ENCODE results near the gene C19orf73.
A peak's percentile ranks its signal among the peaks of the same experiment; 100 is the strongest.
"Not testable (repeated sequence)": the region's sequence is repeated elsewhere in the genome, so short reads cannot be mapped to it uniquely, and the experiment has no call there.

C19orf73 gene

DNA sequence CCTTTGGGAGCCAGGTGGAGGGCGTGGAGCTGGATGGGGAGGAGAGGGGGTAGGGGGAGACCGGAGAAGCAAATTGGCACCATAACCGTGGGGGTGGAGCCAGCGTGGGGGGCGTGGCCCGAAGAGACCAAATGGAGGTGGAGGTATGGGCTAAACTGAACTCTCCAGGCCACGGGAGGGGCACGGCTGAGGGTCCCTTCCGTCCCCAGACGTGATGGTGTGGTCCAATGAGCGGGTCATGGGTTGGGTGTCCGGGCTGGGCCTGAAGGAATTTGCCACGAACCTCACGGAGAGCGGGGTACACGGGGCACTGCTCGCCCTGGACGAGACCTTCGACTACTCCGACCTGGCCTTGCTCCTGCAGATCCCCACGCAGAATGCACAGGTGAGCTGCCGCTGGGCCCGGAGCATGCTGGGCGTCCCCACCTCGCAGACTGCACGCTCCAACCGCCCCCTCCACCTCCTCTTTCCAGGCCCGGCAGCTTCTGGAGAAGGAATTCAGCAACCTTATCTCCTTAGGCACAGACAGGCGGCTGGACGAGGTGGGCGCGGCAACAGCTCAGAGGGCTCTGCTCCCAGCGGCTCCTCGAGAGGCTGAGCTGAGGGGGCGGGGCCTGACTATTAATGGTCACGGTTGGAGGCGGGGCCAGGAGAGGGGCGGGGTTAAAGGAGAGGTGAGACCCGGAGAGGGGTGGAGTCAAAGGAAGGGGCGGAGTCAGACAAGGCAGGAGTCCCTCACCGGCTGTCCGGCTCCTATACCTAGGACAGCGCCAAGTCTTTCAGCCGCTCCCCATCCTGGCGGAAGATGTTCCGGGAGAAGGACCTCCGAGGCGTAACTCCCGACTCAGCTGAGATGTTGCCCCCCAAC lies 30.1 kb upstream of the C19orf73 start:
- DNase-seq, result peak; percentile 92

DNA sequence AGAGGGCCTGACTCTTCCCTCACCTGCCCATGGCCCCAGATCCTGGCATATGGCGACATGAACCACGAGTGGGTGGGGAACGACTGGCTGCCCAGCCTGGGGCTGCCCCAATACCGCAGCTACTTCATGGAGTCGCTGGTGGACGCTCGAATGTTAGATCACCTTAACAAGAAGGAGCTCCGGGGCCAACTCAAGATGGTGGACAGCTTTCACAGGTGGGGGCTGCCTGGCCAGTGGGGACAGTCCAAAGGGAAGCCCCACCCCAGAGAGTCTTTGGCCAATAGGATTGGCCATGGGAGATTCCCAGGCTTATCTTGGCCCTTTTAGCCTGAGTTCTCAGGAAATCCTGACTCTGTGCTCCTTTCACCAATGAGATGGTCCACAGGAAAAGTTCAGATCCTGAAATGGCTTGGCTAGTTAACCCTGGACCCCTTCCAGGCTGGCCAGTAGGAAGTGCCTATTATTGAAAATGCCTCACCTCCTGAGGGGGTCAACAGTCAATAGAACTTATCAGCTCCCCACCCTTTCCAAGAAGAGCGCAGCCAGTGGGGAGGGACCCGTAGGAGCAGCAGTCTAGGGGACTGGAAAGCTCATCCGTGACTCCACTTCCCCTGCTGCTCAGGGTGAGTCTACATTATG lies 29.2 kb upstream of the C19orf73 start:
- DNase-seq, result no peak

DNA sequence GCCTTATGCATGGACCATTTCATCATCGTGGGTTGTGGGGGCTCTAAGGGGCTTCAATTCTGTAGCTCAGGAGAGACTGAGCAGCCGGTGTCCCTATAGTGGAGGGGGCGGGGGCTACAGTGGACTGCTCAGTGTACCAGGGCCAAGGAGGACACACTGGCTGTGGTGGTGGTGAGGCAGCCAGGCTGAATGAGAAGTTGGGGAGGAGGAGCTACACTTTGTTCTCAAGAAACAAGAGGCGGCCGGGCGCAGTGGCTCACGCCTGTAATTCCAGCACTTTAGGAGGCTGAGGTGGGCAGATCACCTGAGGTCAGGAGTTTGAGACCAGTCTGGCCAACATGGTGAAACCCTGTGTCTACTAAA lies 27.4 kb upstream of the C19orf73 start:
- not testable (repeated sequence) for DNase-seq

DNA sequence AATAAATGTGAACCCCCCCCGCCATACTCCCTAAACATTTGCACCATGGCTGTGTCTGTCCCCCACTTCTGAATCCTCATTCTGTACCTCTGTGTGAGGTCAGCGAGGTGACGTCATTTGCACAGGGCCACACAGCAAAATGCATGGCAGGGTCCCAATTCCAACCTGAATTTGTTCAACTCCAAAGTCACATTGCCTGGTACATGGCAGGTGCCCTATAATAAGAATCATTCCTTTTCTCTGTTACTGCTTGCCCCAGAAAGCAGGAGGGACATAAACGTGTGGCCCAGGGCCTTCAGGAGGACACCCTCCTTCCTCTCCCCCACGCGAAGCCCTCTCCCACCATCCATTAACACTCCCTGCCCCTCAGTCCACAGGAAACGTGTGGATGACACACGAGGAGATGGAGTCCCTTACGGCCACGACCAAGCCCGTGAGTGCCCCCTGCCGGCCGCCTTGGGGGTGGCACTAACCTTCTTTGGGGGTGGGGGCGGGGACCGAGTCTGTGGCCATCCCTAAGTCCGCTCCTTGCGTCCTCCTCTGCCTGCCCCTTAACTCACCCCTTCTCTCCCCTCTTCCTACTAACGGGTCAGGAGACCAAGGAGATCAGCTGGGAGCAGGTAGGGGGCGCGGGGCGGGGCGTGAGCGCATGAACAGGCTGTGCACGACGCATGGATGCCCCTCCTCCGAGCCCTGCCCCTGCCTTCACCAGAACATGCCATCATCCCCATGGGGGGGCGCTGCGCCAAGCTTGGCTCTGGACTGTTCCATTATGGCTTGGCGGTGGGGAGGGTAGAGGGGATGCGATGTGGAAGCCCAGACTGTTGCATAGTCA lies 26.8 kb upstream of the C19orf73 start:
- DNase-seq, result no peak

DNA sequence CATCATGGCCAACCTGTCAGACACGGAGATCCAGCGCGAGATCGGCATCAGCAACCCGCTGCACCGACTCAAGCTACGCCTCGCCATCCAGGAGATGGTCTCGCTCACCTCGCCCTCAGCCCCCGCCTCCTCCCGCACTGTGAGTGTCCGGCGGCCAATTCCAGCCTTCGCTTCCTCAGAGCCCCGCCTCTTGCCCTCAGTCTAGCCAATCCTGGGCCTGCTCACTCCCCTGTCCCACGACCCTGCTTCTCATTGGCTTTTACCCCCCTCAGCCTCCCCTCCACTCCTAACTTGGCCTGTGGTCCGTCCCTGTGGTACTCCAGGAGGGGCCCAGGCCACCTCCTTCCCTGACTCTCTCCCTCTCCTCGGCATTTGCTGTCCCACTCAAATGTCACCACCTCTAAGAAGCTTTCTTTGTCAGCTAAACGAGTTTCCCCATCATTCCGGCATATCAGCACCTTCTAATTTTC lies 24.0 kb upstream of the C19orf73 start:
- DNase-seq, result no peak

DNA sequence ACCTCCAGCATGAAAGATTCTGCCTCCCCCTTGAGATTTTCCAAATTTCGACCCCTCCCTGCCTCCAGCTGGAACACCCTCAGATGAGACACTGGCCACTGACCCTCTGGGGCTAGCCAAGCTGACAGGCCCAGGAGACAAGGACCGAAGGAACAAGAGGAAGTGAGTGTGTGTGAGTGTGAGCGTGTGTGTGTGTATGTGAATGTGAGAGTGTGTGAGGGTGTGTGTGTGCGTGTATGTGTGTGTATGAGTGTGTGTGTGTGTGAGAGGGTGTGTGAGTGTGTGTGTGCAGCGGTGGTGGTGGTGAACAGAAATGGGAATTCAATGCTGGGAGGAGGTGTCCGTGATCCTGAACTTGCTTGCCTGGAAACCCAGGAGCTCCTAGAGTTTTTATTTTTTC lies 22.4 kb upstream of the C19orf73 start:
- DNase-seq, result no peak

DNA sequence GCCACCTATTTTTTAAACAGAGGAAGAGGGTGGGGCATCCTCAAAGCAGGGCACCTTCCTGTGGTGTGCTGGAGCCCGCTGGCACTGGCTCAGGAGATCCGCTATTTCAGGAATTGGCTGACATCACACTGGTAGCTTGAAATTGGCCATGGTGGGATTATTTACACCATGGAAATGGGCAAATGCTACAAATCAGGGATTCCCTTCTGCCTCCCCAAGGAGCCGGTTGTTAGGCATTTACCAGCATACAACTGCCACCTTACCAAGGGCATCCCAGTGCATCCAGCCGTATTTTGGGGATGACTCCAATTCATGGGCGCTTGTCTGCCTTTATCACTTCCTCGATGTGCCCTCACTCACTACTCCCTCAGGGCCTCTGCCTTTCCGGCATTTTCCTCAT lies 22.0 kb upstream of the C19orf73 start:
- no peak for DNase-seq

DNA sequence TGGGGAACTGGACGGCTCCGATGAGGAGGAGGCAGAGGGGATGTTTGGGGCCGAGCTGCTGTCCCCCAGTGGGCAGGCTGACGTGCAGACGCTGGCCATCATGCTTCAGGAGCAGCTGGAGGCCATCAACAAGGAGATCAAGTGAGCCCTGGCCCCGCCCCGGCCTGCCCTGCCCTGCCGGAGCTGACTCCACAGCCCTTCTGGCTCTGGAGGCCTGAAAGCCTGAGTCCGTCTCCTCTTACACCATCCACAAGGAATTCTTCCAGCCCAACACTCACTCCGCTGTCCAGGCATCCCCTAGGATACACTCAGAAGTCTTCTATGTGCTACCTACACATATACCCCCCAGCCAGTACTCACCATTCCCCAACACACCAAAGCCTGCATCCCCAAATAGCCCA lies 17.8 kb upstream of the C19orf73 start:
- DNase-seq, result no peak

DNA sequence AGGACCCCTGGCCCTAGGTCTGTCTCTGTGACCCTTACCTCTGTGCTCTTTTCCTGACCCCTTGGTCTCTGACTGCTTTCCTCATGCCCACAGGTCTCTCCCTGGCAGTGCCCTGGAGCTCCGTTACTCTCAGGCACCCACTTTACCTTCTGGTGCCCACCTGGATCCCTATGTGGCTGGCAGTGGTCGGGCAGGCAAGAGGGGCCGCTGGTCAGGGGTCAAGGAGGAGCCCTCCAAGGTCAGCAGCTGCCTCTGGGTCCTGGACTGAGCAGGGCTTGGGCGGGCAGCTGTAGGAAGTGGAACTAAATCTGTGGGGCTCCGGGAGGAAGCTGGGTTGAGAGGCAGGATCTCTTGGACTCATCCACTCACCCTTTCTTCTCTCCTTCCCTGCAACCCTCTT lies 16.7 kb upstream of the C19orf73 start:
- DNase-seq, result no peak

DNA sequence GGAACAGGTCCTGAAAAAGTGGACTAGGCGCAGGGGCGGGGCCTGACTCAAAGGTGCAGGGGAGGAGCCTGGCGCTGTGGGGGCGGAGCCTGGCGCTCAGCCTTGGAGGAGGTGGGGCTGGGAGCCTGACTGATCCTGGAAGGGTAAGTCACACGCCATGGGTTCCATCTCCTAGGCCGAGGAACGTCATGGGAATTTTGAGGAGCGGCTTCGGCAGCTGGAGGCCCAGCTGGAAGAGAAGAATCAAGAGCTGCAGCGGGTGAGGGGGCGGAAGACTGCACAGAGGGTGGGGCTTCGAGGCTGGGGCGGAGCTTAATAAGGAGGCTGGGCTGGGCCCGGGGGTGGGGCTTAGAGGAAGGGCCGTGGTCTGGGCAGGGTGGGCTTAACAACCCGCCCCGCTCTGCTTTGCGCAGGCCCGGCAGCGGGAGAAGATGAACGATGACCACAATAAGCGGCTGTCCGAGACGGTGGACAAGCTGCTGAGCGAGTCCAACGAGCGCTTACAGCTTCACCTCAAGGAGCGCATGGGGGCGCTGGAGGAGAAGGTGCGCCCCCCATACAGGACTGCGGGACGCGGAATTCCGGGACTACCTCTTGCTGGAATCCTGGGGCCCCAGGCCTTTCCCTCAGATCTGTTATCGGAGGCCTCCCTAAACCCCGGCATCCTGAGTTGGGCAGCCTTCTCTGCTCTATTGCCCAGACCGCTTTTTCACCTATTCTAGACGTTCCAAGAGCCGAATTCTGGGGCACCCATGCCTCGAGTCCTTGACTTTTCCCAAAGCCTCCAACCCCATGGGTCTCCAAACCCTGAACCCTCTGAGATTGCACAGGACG lies 14.9 kb upstream of the C19orf73 start:
- no peak for DNase-seq

DNA sequence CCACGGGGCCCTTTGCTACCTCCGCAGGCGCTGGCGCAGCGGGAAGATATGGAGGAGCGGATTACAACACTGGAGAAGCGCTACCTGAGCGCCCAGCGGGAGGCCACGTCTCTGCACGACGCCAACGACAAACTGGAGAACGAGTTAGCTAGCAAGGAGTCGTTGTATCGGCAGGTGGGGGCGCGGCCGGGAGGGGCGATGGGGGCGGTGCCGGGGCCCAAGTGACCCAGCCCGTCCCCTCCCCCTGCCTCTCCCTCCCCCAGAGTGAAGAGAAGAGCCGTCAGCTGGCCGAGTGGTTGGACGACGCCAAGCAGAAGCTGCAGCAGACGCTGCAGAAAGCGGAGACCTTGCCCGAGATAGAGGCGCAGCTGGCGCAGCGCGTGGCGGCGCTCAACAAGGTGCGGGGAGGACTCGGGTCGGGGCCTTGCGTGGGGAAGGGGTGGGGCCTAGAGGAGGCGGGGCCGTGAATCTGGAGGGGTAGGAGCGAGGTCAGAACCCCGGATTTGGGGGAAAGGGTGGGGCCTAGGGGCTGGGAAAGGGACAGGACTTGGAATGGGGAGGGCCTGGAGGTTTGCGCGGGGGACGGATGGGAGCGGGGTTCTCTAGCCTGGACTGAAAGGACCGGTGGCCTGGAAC lies 14.1 kb upstream of the C19orf73 start:
- DNase-seq, result no peak

DNA sequence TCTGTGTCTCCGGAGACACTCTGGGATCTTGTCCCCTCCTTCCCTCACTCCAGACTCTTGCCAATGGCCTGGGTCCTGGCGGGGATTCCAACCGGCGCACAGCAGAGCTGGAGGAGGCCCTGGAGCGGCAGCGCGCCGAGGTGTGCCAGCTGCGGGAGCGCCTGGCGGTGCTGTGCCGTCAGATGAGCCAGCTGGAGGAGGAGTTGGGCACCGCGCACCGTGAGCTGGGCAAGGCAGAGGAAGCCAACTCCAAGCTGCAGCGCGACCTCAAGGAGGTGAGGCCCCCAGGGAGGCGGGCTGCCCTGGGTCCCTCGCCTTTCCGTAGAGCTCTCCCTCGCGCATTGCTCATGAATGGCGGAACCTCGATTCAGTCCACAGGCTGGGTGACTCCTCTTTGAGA lies 11.4 kb upstream of the C19orf73 start:
- no peak for DNase-seq

DNA sequence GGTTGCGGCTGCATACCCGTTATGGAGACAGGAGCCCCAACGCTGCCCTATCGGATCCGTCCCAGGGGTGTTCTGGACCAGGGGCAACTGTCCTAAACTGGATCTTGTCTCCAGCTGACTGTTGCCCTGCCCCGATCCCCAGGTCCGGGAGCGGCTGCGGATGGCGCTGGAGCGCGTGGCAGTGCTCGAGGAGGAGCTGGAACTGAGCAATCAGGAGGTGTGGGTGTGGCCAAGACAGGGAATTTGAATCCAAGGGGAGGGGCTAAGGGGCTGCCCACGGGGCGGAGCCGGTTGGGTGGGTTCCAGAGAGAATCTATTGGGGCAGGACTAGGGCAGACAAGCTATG lies 10.3 kb upstream of the C19orf73 start:
- DNase-seq, result no peak

DNA sequence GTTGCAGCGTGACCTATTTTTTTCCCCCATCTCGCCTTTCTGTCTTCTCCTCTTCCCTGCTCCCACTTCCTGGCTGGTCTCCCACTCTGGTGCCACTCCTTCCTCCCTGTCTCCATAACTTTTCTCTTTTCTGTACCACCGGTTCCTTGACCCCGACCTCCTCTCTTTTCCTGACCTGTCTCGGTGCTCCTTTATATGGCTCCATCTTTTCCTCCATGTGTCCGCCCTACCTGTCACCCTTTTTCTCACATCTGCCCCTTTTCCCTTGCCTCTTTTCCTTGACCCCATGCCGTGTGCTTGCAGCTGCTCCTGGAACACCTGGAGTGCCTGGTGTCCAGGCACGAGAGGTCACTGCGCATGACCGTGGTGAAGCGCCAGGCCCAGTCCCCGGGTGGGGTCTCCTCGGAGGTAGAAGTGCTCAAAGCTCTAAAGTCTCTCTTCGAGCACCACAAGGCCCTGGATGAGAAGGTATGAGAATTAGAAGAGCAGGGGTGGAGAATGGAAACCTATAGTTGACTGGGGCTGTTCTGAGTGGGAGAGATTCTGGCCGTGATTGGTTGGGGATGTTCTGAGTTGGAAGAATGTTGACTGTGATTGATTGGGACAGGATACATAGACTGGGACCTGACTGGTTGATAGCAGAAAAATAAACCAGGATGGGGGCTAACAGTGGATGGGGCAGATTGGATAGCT lies 9.7 kb upstream of the C19orf73 start:
- DNase-seq, result no peak

DNA sequence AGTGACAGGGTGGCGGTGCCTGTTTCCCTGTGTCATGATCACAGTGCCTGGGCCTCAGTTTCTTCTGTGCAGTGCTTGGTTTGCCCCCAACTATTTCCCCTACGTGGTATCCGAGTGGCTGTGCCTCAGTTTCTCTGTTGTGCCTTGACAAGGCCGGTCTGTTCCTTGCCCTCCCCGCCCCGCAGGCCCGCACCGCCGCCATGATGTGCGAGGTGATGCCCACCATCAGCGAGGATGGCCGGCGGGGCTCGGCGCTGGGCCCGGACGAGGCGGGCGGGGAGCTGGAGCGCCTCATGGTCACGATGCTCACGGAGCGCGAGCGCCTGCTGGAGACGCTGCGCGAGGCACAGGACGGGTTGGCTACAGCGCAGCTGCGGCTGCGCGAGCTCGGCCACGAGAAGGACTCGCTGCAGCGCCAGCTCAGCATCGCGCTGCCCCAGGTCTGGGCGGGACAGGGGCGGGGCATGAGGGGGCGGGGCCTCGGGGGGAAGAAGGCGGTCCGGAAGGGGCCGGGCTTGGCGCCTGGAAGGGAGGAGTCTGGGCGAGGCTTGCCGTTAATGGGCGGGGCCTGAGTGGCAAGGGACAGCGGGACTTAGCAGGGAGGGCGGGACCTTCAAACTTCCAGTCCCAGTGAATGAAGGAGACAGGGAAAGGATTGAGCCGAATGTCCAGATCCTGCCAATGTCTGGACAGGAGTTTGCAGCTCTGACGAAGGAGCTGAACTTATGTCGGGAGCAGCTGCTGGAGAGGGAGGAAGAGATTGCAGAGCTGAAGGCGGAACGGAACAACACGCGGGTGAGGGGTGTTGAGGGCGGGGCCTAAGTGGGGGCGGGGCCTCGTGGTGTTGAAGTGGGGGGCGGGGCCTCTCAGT lies 9.0 kb upstream of the C19orf73 start:
- DNase-seq, result peak; percentile 85

DNA sequence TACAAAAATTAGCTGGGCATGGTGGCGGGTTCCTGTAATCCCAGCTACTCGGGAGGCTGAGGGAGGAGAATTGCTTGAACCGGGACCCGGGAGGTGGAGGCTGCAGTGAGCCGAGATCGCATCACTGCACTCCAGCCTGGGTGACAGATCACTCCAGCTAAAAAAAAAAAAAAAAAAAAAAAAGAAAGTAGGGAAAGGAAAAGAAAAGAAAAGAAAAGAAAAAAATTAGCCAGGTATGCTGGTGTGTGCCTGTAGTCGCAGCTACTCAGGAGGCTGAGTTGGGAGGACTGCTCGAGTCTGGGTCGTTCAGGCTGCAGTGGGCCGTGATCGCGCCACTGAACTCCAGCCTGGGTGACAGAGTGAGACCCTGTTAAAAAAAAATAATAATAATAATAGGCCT lies 8.3 kb upstream of the C19orf73 start:
- not testable (repeated sequence) for DNase-seq

DNA sequence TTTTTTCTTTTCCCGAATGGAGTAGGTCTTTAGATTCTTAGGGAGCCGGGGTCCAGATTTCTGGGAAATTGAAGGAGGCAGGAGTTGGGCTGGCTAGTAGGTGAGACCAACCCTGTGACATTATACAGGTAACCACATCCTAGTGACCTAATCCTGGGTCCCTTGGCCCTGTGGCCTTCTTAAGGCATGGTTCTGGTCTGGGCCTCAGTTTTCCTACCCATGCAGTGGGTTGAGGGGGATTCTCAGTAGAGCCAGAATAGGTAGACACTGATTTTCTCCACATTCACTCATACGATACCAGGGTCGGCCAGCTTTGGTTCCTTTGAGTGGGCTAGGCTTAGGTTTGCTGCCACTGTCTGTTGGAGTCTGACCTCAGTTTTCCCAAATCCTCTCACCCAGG lies 7.6 kb upstream of the C19orf73 start:
- DNase-seq, result no peak

DNA sequence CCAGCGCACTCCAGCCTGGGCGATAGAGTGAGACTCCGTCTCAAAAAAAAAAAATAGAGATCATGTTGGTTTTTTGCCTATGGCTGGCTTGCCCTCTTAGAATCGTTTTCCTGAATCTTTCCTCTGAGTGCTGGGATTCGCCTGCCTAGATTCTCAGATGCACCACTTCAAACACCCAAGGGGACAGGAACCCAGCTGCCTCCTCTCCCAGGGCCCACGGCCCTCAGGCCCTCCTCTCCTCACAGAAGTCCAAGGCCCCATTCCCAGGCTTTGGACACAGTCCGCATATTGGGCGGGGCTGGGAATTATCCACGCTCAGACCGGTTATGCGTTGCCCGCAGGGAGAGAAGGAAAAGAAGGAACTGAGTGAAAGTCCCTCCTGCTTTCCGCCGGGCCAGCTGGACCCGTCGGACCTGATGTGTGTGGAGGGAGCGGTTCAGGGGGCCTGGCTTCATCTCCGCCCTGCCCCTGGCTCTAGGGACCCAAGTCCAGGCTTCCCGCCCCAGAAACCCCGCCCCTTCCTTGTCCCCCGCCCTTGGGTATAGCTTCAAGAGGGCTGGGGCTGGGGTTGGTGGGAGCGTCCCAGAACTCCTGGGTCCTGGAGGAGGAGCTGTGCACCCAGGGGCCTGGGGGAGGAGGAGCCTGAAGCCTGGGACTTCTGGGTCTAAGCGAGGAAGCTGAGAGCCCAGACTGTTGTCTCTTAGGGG lies 6.2 kb upstream of the C19orf73 start:
- no peak for DNase-seq

DNA sequence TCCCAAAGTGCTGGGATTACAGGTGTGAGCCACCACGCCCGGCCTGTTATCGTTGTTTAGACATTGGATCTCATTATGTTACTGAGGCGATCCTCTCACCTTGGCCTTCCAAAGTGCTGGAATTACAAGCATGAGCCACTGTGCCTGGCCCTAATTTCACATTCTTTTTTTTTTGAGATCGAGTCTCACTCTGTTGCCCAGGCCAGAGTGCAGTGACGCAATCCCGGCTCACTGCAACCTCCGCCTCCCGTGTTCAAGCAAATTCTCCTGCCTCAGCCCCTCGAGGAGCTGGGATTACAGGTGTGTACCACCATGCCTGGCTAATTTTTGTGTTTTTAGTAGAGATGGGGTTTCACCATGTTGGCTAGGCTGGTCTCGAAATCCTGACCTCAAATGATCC lies 4.3 kb upstream of the C19orf73 start:
- DNase-seq, result not testable (repeated sequence)

DNA sequence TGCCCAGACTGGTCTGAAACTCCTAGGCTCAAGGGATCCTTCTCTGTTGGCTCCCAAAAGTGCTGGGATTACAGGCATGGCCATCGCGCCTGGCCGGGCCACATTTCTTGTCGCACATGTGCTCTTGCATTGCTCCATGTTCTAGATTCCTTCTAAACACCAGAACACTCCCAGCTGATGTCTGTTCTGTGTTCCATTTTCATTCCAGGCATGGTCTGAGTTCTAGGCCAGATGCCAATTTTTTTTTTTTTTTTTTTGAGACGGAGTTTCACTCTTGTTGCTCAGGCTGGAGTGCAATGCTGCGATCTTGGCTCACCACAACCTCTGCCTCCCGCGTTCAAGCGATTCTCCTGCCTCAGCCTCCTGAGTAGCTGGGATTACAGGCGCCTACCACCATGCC lies 2.9 kb upstream of the C19orf73 start:
- not testable (repeated sequence) for DNase-seq
